ENCODE results near the gene UFC1.

Gene UFC1

GRCh38 chr1:161140755-161141400, 12.9 kb upstream of the UFC1 start:
- no peak overlapping the region for H3K9ac ChIP-seq
- H3K27me3 ChIP-seq = no peaks in the 10 kb centered on the region
- no peak overlapping the region for H3K4me3 ChIP-seq
- no peaks in the 10 kb centered on the region for H3K9me3 ChIP-seq (replicated peaks in 1 of 11)
- H3K4me2 ChIP-seq = no peak overlapping the region
- peaks cover 0 to 37% (median 11%) of the 10 kb centered on the region in 10 experiments; a peak in 11 of 20 replicates for H3K4me1 ChIP-seq
- peaks cover 0 to 6% (median 0%) of the 10 kb centered on the region in 11 experiments; a peak in 2 of 22 replicates for H3K36me3 ChIP-seq
- H4K20me1 ChIP-seq = 0 out of 22 replicates have a peak, but pooled peaks cover 0 to 7% (median 0%) of the 10 kb centered on the region in 11 experiments
- TF ChIP-seq Cebpa-rat (IDR thresholded peaks at IDR 0.05) = no peak
- no peak overlapping the region for H3K27ac ChIP-seq

GRCh38 chr1:161145832-161146231, 7.9 kb upstream of the UFC1 start:
- H3K4me1 ChIP-seq = peaks cover 0 to 12% (median 0%) of the 10 kb centered on the region in 10 experiments; a peak in 4 of 20 replicates
- H3K9me3 ChIP-seq (replicated peaks in 1 of 11) = no peaks in the 10 kb centered on the region
- H3K9ac ChIP-seq = no peak overlapping the region
- H3K4me2 ChIP-seq = no peak overlapping the region
- H3K27ac ChIP-seq = no peak overlapping the region
- H3K4me3 ChIP-seq = no peak overlapping the region
- H3K27me3 ChIP-seq = no peaks in the 10 kb centered on the region
- no peak for TF ChIP-seq Cebpa-rat (IDR thresholded peaks at IDR 0.05)
- no peaks in the 10 kb centered on the region for H3K36me3 ChIP-seq
- no peaks in the 10 kb centered on the region for H4K20me1 ChIP-seq

DNA sequence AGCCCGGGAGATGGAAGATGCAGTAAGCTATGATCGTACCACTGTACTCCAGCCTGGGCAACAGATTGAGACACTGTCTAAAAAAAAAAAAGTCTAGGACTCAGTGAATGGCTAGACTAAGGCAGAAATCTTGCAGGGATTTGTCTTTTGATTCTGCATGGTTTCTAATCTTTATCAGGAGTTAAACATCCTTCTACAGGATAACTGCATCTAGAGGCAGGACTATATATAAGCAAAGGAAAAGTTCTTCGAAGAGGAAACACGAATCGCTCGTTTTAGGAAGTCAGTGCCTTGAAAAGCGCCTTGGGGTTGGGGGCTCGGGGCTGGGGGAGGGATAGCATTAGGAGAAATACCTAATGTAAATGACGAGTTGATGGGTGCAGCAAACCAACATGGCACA, 602 bp upstream of the UFC1 start:
- H3K9me3 ChIP-seq (replicated peaks in 1 of 11) = no peaks in the 10 kb centered on the region
- no peak for TF ChIP-seq Cebpa-rat (IDR thresholded peaks at IDR 0.05)
- H3K9ac ChIP-seq = peak overlapping the region; percentile 91 to 98 (median 95); a peak in 21 of 22 replicates
- no peaks in the 10 kb centered on the region for H4K20me1 ChIP-seq
- peak overlapping the region; percentile 93 to 99 (median 96); a peak in 21 of 22 replicates for H3K27ac ChIP-seq
- H3K27me3 ChIP-seq = no peaks in the 10 kb centered on the region
- H3K4me2 ChIP-seq = peak overlapping the region; percentile 68 to 91 (median 85)
- H3K36me3 ChIP-seq = peaks cover 15 to 27% (median 19%) of the 10 kb centered on the region in 11 experiments
- H3K4me1 ChIP-seq = peaks cover 18 to 30% (median 24%) of the 10 kb centered on the region in 10 experiments
- peak overlapping the region; percentile 69 to 89 (median 83) for H3K4me3 ChIP-seq

DNA sequence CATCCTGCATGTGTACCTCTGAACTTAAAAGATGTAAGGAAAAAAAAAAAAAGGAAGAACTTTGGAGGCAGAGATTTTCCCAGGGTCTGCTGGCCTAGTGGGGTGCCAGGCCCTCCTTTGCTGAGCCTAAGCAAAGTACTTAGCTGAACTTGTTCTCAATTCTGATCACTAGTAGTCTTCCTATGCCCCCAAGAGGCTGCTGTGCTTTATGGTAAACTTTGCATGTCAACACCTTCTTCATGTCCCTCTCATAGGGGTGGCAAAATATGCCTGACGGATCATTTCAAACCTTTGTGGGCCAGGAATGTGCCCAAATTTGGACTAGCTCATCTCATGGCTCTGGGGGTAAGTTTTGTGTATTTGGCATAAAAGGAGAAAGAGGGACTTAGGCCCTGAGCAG, 4.1 kb downstream of the UFC1 start:
- H3K4me2 ChIP-seq = no peak overlapping the region

GRCh38 chr1:161158316-161159010, 4.7 kb downstream of the UFC1 start:
- Histone ChIP-seq H3K9me3 (replicated peaks in 1 of 11) (no peaks in the 10 kb centered on the region), H3K4me1 (peaks cover 42 to 63% (median 52%) of the 10 kb centered on the region in 10 experiments), H3K4me2 (peak overlapping the region; percentile 62 to 94 (median 88)), H4K20me1 (no peaks in the 10 kb centered on the region), H3K4me3 (peak overlapping the region; percentile 74 to 92 (median 81); a peak in 14 of 20 replicates), H3K27ac (peak overlapping the region in 8 of 11 experiments; percentile 73 to 93 (median 86); a peak in 7 of 22 replicates), H3K36me3 (peaks cover 31 to 61% (median 51%) of the 10 kb centered on the region in 11 experiments), H3K9ac (peak overlapping the region; percentile 85 to 97 (median 92); a peak in 19 of 22 replicates), H3K27me3 (no peaks in the 10 kb centered on the region)
- no peak for TF ChIP-seq Cebpa-rat (IDR thresholded peaks at IDR 0.05)

More for the DNA sequence above, 4.1 kb downstream of the UFC1 start:
- no peak overlapping the region for H3K27ac ChIP-seq
- H4K20me1 ChIP-seq = no peaks in the 10 kb centered on the region
- H3K4me1 ChIP-seq = peaks cover 45 to 63% (median 55%) of the 10 kb centered on the region in 10 experiments
- no peak for TF ChIP-seq Cebpa-rat (IDR thresholded peaks at IDR 0.05)
- no peak overlapping the region for H3K4me3 ChIP-seq
- no peaks in the 10 kb centered on the region for H3K9me3 ChIP-seq (replicated peaks in 1 of 11)
- H3K36me3 ChIP-seq = peaks cover 27 to 55% (median 45%) of the 10 kb centered on the region in 11 experiments
- H3K9ac ChIP-seq = no peak overlapping the region; a peak in 1 of 22 replicates
- H3K27me3 ChIP-seq = no peaks in the 10 kb centered on the region

GRCh38 chr1:161159087-161159912, 5.5 kb downstream of the UFC1 start, which contains the start of gene USP21:
Gene USP21, plus strand, starts transcription at chr1:161159500. Its CDS starts 1,141 bp downstream, at chr1:161160641.
- no peaks in the 10 kb centered on the region for H3K27me3 ChIP-seq
- peak within 1 kb of the TSS; percentile 80 to 97 (median 92) for H3K4me2 ChIP-seq
- no peak for TF ChIP-seq Cebpa-rat (IDR thresholded peaks at IDR 0.05)
- H3K36me3 ChIP-seq = peaks cover 40 to 69% (median 60%) of the 10 kb centered on the region in 11 experiments
- H3K4me1 ChIP-seq = peaks cover 41 to 71% (median 53%) of the 10 kb centered on the region in 10 experiments
- peak within 1 kb of the TSS; percentile 85 to 97 (median 92) for H3K9ac ChIP-seq
- peak within 1 kb of the TSS; percentile 73 to 93 (median 87) for H3K27ac ChIP-seq
- peak within 1 kb of the TSS; percentile 74 to 92 (median 81) for H3K4me3 ChIP-seq
- no peaks in the 10 kb centered on the region for H4K20me1 ChIP-seq
- H3K9me3 ChIP-seq (replicated peaks in 1 of 11) = no peaks in the 10 kb centered on the region

- peak overlapping the region; percentile 73 to 93 (median 87) for H3K27ac ChIP-seq
- no peaks in the 10 kb centered on the region for H3K27me3 ChIP-seq
- no peak for TF ChIP-seq Cebpa-rat (IDR thresholded peaks at IDR 0.05)
- no peaks in the 10 kb centered on the region for H3K9me3 ChIP-seq (replicated peaks in 1 of 11)
- peak overlapping the region; percentile 85 to 97 (median 92) for H3K9ac ChIP-seq
- H3K4me3 ChIP-seq = peak overlapping the region; percentile 74 to 92 (median 81)
- H3K4me1 ChIP-seq = peaks cover 36 to 70% (median 50%) of the 10 kb centered on the region in 10 experiments
- H3K4me2 ChIP-seq = peak overlapping the region; percentile 80 to 97 (median 92)
- no peaks in the 10 kb centered on the region for H4K20me1 ChIP-seq
- peaks cover 42 to 75% (median 66%) of the 10 kb centered on the region in 11 experiments for H3K36me3 ChIP-seq
Observed at GRCh38 chr1:161159913-161160243, 6.1 kb downstream of the UFC1 start.

DNA sequence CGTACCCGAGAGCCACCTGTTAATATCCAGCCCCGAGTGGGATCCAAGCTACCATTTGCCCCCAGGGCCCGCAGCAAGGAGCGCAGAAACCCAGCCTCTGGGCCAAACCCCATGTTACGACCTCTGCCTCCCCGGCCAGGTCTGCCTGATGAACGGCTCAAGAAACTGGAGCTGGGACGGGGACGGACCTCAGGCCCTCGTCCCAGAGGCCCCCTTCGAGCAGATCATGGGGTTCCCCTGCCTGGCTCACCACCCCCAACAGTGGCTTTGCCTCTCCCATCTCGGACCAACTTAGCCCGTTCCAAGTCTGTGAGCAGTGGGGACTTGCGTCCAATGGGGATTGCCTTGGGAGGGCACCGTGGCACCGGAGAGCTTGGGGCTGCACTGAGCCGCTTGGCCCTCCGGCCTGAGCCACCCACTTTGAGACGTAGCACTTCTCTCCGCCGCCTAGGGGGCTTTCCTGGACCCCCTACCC, 6.9 kb downstream of the UFC1 start:
- H3K4me1 ChIP-seq = peaks cover 36 to 70% (median 50%) of the 10 kb centered on the region in 10 experiments
- no peaks in the 10 kb centered on the region for H3K27me3 ChIP-seq
- no peak for TF ChIP-seq Cebpa-rat (IDR thresholded peaks at IDR 0.05)
- H3K9ac ChIP-seq = peak overlapping the region; percentile 21 to 97 (median 91); a peak in 13 of 22 replicates
- H3K27ac ChIP-seq = peak overlapping the region in 5 of 11 experiments; percentile 81 to 93 (median 87); a peak in 4 of 22 replicates
- no peaks in the 10 kb centered on the region for H4K20me1 ChIP-seq
- peak overlapping the region; percentile 80 to 97 (median 92) for H3K4me2 ChIP-seq
- H3K4me3 ChIP-seq = peak overlapping the region in 5 of 10 experiments; percentile 74 to 91 (median 79); a peak in 10 of 20 replicates
- peaks cover 42 to 75% (median 67%) of the 10 kb centered on the region in 11 experiments for H3K36me3 ChIP-seq
- H3K9me3 ChIP-seq (replicated peaks in 1 of 11) = no peaks in the 10 kb centered on the region
